Measurements from ENCODE around the gene TSR3.

GRCh38 chr16:1346422-1347285 lies 5.0 kb downstream of the TSR3 start:
- TF ChIP-seq CEBPB (IDR thresholded peaks at IDR 0.05) (no peak), EP300 (IDR thresholded peaks at IDR 0.05; ENCODE audit: borderline replicate concordance) (no peak), RAD21 (IDR thresholded peaks at IDR 0.05; ENCODE audit: low read depth) (peak; percentile 38), TAF1 (IDR thresholded peaks at IDR 0.05; ENCODE audit: low read depth) (no peak), MAX (IDR thresholded peaks at IDR 0.05) (no peak), REST (IDR thresholded peaks at IDR 0.05; ENCODE audit: low read depth) (no peak), TCF12 (IDR thresholded peaks at IDR 0.05; ENCODE audit: low read depth) (no peak), YY1 (IDR thresholded peaks at IDR 0.05; ENCODE audit: low read depth) (no peak), USF1 (IDR thresholded peaks at IDR 0.05) (no peak), EGR1 (IDR thresholded peaks at IDR 0.05) (no peak)

All from Ishikawa (cell line).